NOMO-1 treated with DMSO at 0.1 percent for 48 hours (cell line): ENCODE results near the gene VTI1A.
"Not testable (repeated sequence)": the region's sequence is repeated elsewhere in the genome, so short reads cannot be mapped to it uniquely, and the experiment has no call there.

Source experiments
- DNase-seq: peaks from one replicate; lab custom pipeline; 2025; ENCODE audit not compliant: unreplicated experiment; lab: John Stamatoyannopoulos, UW

Gene VTI1A

DNA sequence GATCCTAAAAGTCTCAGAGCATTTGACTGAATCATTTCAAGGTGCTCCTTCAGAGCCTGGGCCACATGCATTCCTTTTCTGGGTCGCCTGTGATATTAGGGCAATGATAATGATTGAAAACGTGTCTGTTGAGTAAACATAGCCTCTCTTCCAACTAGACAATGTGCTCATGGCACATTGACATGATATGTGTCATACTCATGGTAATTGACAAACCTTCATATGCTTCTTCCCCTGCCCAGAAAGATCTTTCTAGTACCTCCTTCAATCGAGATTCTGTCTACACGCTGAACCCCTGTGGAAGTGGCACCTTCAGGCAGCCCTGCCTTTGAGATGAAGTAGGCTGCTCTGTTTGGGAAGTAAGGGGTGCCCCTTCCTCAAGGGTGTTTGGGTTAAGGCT is 404.2 kb downstream of the VTI1A start:
- no peak for DNase-seq

DNA sequence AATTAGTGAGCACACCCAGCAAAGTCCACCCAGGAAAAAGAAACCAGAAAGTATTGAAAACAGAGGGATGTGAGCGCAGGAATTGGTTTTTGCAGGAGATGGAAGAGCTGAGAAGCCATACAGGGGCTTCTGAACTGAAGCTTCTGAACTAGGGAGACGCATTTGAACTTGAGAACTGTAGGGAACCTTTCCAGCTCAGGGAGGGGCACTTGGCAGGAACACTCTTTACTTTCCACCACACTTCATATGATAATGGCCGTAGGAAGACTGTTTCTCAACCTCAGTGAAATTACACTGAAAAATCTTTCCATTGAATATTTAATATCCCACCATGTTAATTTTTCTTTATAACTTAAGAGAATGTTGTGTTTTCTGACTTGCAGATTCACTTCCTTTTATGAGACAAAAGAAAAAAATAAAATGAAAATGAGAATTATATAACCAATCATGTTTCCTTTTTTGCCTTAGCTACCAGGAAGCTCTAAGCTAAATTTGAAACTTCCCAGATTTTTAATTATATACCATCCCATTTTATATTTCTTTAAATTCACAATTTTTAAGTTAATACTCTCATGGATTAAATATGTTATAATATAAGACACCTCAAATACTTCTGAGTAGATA is 404.7 kb downstream of the VTI1A start:
- peak; percentile 63 for DNase-seq

DNA sequence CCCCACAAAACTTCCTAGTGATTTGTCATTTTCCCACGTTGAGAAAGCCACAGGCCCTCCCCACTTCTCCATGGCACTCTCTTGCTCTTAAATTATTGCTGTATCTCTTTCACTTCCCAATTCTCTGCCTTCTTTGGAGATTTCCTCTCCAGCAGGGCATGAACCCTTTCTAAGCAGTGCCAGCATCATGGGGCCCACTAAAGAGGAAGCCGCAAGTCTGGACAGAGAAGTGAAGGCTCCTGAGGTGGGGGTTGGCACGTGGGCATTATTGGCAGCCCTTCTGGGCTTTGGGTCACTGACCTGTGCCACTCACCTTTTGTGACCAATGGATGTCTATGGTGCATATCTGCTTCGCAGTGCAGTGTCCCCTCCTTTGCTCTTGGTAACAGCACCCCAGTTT is 405.3 kb downstream of the VTI1A start:
- peak; percentile 98 for DNase-seq

DNA sequence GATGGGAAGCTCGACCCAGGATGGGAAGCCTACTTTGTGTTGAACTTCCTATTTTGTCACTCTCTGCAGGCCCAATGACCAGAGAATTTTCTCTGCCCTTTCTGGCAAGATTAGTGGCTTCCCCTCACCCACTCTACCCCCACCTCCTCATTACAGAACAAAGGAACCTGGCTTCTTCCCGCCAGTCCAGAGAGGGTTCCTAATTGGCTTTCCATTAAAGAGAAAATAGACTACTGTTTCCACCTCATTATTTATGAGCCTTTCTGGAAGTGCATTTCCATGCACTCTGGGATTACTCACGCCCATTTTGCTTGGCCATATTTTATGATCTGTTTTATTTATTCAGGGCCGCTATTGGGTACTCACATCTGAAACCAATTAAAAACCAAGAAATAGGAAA is 408.1 kb downstream of the VTI1A start:
- no peak for DNase-seq

DNA sequence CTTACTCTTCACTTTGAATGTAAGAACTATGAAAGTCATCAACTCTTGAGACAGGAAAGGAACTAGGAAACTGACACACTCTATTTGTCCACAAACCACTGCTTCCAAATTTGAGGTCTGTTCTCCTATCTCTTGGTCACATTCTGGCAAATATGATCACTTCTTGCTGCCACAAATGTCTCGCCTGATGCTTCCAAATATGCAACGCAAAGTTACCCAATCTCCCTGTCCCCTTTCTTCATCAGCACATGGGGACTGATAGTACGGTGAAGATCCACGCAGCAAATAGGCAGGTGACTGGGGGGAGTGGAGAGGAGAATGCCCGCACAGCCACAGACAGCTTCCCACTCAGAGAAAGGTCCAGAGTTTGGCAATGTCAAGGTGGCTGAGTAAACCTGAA is 410.5 kb downstream of the VTI1A start:
- no peak for DNase-seq

DNA sequence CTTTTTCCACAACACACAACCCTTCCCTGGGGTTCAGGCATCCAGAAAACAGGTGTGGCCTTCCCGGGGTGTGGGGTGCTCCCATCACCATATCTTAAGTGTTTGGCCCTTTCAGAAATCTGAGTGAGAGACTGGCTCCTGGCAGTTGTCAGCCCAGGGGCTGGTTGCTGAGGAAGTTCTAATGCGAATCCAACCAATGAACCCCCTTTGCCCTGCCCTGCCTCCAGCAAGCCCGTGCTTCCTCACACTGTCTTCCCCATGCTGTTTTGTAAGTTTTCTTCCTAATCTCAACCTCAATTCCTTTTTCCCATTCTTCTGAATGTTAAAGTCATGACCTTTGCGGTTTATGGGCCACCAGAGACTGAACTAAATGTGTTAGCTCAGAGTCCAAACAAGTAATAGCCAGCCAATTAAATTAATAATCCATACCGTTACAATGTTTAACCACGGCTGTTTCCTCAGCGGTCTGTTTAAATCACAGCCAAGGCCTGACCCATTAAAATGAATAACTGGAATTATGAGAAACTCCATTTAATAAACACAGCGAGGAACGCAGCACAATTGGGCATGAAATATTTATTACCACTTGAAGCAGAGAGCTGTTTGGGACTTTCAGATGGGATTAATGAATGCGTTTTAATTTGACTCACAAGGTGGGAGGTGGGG is 412.1 kb downstream of the VTI1A start:
- no peak for DNase-seq

DNA sequence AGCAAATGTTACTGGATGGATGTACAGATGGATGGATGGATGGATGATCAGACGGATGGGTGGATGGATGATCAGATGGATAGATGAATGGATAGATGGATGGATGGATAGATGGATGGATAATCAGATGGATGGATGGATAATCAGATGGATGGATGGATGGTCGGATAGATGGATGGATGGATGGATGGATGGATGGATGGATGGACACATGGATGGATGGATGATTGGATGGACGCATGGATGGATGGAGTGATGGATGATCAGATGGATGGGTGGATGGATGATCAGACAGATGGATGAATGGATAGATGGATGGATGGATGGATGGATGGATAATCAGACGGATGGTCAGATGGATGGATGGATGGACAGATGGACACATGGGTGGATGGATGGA is 412.8 kb downstream of the VTI1A start:
- DNase-seq, result no peak

DNA sequence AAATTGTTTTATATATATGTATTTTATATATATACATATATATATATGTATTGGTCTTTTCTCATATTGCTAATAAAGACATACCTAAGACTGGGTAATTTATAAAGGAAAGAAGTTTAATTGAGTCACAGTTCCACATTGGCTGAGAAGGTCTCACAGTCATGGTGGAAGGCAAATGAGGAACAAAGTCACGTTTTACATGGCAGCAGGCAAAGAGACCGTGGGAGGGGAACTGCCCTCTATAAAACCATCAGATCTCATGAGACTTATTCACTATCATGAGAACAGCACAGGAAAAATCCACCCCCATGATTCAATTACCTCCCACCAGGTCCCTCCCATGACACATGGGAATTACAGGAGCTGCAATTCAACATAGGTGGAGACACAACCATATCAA is 416.4 kb downstream of the VTI1A start:
- DNase-seq, result not testable (repeated sequence)
